Fibroblast of lung (primary cell): ENCODE results near the gene BBS9. TPM values are rescaled to one million over a fixed set of nuclear protein-coding genes. Genes with fewer than 3 reads are reported as not detected.
"Not testable (repeated sequence)": the region's sequence is repeated elsewhere in the genome, so short reads cannot be mapped to it uniquely, and the experiment has no call there.

Experiments used
- DNase-seq, 2 donors: peaks; one replicate each; pipeline versions ENCODE4 v3.0.0 to v3.0.0-alpha.2; 2010; ENCODE audit warnings: low read depth in 2 of 2
- H2AFZ ChIP-seq: 2 replicates; pipeline ENCODE4 v1.5.1; 2012; ENCODE audit warnings: low read length, control low read depth, inconsistent platforms
- H3K27ac ChIP-seq: 2 replicates; pipeline ENCODE4 v1.5.1; 2011; ENCODE audit warnings: low read length, control low read depth; ENCODE audit not compliant: insufficient read depth
- H3K27me3 ChIP-seq: 2 replicates; pipeline ENCODE4 v1.5.1; 2011; ENCODE audit warnings: mild to moderate bottlenecking, low read length; ENCODE audit not compliant: control insufficient read depth, insufficient read depth
- H3K36me3 ChIP-seq: 2 replicates; pipeline ENCODE4 v1.5.1; 2011; ENCODE audit warnings: low read length; ENCODE audit not compliant: control insufficient read depth, insufficient read depth
- H3K4me1 ChIP-seq: 2 replicates; pipeline ENCODE4 v1.5.1; 2011; ENCODE audit warnings: low read length; ENCODE audit not compliant: control insufficient read depth, insufficient read depth; ENCODE audit errors: extremely low read depth
- H3K4me2 ChIP-seq: 2 replicates; pipeline ENCODE4 v1.5.1; 2011; ENCODE audit warnings: low read length, control low read depth; ENCODE audit not compliant: insufficient read depth; ENCODE audit errors: extremely low read depth
- H3K4me3 ChIP-seq, 4 experiments: fragments of 200-600 bp in 1 of 4; sonication (generic) in 1 of 4; replicated peaks in 1 of 4; 2 replicates each; pipeline ENCODE4 v1.5.1; 2011 to 2016; ENCODE audit warnings: low read length in 4 of 4, low read depth in 3 of 4, mild to moderate bottlenecking in 3 of 4, control low read depth in 2 of 4, inconsistent platforms in 1 of 4, mixed read lengths in 1 of 4; ENCODE audit not compliant: insufficient read depth in 1 of 4; ENCODE audit errors: control extremely low read depth in 1 of 4
- H3K79me2 ChIP-seq: 2 replicates; pipeline ENCODE4 v1.5.1; 2012; ENCODE audit warnings: mild to moderate bottlenecking, low read length, inconsistent platforms; ENCODE audit not compliant: control insufficient read depth, insufficient read depth
- H3K9ac ChIP-seq: 2 replicates; pipeline ENCODE4 v1.5.1; 2011; ENCODE audit warnings: mild to moderate bottlenecking, low read length, control low read depth; ENCODE audit not compliant: insufficient read depth
- H3K9me3 ChIP-seq: 2 replicates; pipeline ENCODE4 v1.5.1; 2012; ENCODE audit warnings: low read depth, low read length; ENCODE audit not compliant: control insufficient read depth, insufficient read depth
- H4K20me1 ChIP-seq: 2 replicates; pipeline ENCODE4 v1.5.1; 2011; ENCODE audit warnings: low read length; ENCODE audit not compliant: control insufficient read depth, insufficient read depth; ENCODE audit errors: extremely low read depth
- CTCF ChIP-seq, 2 donors: IDR thresholded peaks in 1 of 2; conservative IDR thresholded peaks in 1 of 2; 1 replicate in 1 of 2; 2 replicates in 1 of 2; pipeline ENCODE4 v1.5.1; 2011 to 2012; ENCODE audit warnings: low read length in 2 of 2, control low read depth in 1 of 2, inconsistent platforms in 1 of 2, low read depth in 1 of 2, mild to moderate bottlenecking in 1 of 2
- EZH2 ChIP-seq: IDR thresholded peaks from 2 replicates; pipeline ENCODE4 v1.5.1; 2012; ENCODE audit warnings: low read length, control low read depth, mild to moderate bottlenecking; ENCODE audit errors: missing control alignments
- polyA plus RNA-seq, 2 donors: library from polyadenylated mRNA; depleted of rRNA in 1 of 2; stranded (reverse) in 1 of 2; unstranded in 1 of 2; fragments of >200 nt; gene quantifications; 2 replicates each; pipeline ENCODE4 v1.2.1, GENCODE V29; 2011 to 2012; ENCODE audit warnings: missing spikeins in 1 of 2
- total RNA-seq: library from RNA; depleted of rRNA; stranded (reverse); fragments of >200 nt; gene quantifications from 2 replicates; pipeline ENCODE4 v1.2.1, GENCODE V29; 2014

The BBS9 gene
- total and polyA plus RNA-seq, 2 donors (not counting 1 experiment from before 2014, with no cell fraction given) = 19.1 to 26.9 TPM

DNA sequence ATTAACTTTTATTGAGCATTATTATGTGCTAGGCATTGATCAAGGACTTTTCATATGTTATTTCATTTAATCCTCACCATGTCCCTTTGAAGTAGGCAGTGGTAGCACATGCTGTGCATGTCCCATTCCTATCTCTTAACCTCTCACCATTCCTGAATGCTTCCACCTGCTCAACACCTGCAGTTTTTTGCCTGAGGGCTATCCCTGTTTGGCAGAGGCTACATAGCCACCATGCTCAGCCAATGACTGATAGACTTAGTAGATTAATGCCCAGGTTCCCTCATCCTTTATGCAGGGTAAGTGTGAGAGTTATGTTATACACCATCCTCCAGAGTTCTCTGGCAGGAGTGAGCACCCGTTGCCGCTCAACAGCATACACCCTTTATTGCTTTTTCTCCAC lies 387.8 kb downstream of the BBS9 start:
- TF ChIP-seq EZH2 (no peak), CTCF (conservative IDR thresholded peaks at IDR 0.05 in 1 of 2, IDR thresholded peaks at IDR 0.05 in 1 of 2; ENCODE audit: low read depth in 1 of 2, low read length in 2 of 2) (no peak)
- DNase-seq = no peak

DNA sequence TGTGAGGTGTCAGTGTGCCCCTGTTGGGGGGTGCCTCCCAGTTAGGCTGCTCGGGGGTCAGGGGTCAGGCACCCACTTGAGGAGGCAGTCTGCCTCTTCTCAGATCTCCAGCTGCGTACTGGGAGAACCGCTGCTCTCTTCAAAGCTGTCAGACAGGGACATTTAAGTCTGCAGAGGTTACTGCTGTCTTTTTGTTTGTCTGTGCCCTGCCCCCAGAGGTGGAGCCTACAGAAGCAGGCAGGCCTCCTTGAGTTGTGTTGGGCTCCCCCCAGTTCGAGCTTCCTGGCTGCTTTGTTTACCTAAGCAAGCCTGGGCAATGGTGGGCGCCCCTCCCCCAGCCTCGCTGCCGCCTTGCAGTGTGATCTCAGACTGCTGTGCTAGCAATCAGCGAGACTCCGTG lies 397.6 kb downstream of the BBS9 start:
- DNase-seq, H3K79me2 ChIP-seq, H3K9me3 ChIP-seq, H3K4me3 ChIP-seq, H3K27ac ChIP-seq, H3K9ac ChIP-seq, H3K27me3 ChIP-seq, H4K20me1 ChIP-seq, H2AFZ ChIP-seq, H3K36me3 ChIP-seq, H3K4me2 ChIP-seq, H3K4me1 ChIP-seq: not testable (repeated sequence)

More for the DNA sequence above, 387.8 kb downstream of the BBS9 start:
- no peak overlapping the region for H3K4me3 ChIP-seq
- no peaks in the 10 kb centered on the region for H3K79me2 ChIP-seq
- H3K9me3 ChIP-seq = no peaks in the 10 kb centered on the region
- H3K4me1 ChIP-seq = no peaks in the 10 kb centered on the region
- no peak overlapping the region for H3K9ac ChIP-seq
- H3K27ac ChIP-seq = no peak overlapping the region
- H3K27me3 ChIP-seq = no peaks in the 10 kb centered on the region
- H3K4me2 ChIP-seq = no peak overlapping the region
- H4K20me1 ChIP-seq = no peaks in the 10 kb centered on the region
- H2AFZ ChIP-seq = no peak overlapping the region
- no peaks in the 10 kb centered on the region for H3K36me3 ChIP-seq

DNA sequence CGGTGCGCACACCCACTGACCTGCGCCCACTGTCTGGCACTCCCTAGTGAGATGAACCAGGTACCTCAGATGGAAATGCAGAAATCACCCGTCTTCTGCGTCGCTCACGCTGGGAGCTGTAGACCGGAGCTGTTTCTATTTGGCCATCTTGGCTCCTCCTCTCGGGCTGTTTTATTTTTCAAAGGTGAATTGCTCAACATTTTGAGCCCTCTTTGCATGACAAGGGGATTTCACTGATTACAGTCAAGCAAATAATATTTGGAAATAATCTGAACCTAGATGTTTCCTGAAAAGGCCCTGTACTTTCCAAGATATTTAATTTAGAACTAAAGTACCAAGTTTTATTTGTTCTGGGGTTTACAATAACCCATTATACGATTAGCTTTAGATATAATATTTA lies 398.2 kb downstream of the BBS9 start:
- not testable (repeated sequence) for H3K4me2 ChIP-seq, H2AFZ ChIP-seq, H3K4me3 ChIP-seq, H3K79me2 ChIP-seq, H3K4me1 ChIP-seq, H3K9me3 ChIP-seq, H4K20me1 ChIP-seq, H3K9ac ChIP-seq, DNase-seq, H3K36me3 ChIP-seq, H3K27me3 ChIP-seq, H3K27ac ChIP-seq

GRCh38 chr7:33529070-33529469 lies 399.7 kb downstream of the BBS9 start:
- DNase-seq = no peak
- H3K27me3 ChIP-seq = no peaks in the 10 kb centered on the region

More at GRCh38 chr7:33529070-33529469, 399.7 kb downstream of the BBS9 start:
- Histone ChIP-seq H3K9ac (no peak overlapping the region), H4K20me1 (no peaks in the 10 kb centered on the region), H3K4me1 (no peaks in the 10 kb centered on the region), H2AFZ (no peak overlapping the region), H3K79me2 (no peaks in the 10 kb centered on the region), H3K9me3 (no peaks in the 10 kb centered on the region), H3K4me3 (no peak overlapping the region), H3K36me3 (no peaks in the 10 kb centered on the region), H3K4me2 (no peak overlapping the region), H3K27ac (no peak overlapping the region)
- TF ChIP-seq CTCF (conservative IDR thresholded peaks at IDR 0.05 in 1 of 2, IDR thresholded peaks at IDR 0.05 in 1 of 2; ENCODE audit: low read depth in 1 of 2, low read length in 2 of 2) = no peak
